PC-3 (cell line): ENCODE measurements around the gene UPK1B.

ENCODE experiments used
- EZH2 ChIP-seq: fragments of 300-600 bp; sonication (generic); IDR thresholded peaks from one replicate; pipeline ENCODE4 v1.6.1; 2017; ENCODE audit warnings: antibody characterized with exemption, mild to moderate bottlenecking, low read length; ENCODE audit not compliant: unreplicated experiment
- TF ChIP-seq, protein P1 (sequence below): fragments of 300-600 bp; sonication (generic); conservative IDR thresholded peaks from 2 replicates; pipeline ENCODE4 v1.5.1; 2017; ENCODE audit warnings: antibody characterized with exemption, low read depth, mild to moderate bottlenecking, low read length

DNA sequence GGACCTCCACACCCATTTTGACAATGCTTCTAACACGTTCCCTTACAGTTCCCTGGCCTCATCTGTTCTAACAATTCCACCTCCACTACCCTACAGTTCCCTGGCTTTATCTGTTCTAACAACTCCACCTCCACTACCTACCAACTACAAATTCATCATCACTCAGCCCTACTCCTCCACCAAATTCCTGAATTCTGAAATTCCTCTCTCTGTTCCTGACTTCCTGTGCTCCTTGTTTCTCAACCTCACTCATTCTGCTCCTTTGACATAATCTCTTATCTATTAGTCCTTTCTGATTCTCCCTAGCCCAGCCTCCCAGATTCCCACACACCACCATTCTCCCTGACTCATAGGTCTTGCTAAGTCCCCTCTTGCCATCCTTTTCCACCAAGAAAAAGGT, 22.5 kb downstream of the UPK1B start:
- TF ChIP-seq, protein P1, sequence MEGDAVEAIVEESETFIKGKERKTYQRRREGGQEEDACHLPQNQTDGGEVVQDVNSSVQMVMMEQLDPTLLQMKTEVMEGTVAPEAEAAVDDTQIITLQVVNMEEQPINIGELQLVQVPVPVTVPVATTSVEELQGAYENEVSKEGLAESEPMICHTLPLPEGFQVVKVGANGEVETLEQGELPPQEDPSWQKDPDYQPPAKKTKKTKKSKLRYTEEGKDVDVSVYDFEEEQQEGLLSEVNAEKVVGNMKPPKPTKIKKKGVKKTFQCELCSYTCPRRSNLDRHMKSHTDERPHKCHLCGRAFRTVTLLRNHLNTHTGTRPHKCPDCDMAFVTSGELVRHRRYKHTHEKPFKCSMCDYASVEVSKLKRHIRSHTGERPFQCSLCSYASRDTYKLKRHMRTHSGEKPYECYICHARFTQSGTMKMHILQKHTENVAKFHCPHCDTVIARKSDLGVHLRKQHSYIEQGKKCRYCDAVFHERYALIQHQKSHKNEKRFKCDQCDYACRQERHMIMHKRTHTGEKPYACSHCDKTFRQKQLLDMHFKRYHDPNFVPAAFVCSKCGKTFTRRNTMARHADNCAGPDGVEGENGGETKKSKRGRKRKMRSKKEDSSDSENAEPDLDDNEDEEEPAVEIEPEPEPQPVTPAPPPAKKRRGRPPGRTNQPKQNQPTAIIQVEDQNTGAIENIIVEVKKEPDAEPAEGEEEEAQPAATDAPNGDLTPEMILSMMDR = no peak
- TF ChIP-seq EZH2 = no peak
